T47D (cell line): ENCODE results near the gene IL19.

Experiments used
- DNase-seq, 2 experiments: peaks; one replicate each; pipeline versions ENCODE4 v3.0.0 to v3.0.0-alpha.2; 2011 to 2012; ENCODE audit warnings: low read depth in 1 of 2, low spot score in 1 of 2
- JUND ChIP-seq: IDR thresholded peaks from 2 replicates; pipeline ENCODE4 v1.6.1; 2012; ENCODE audit warnings: low read depth
- in situ Hi-C: cut with HindIII; loops from 2 replicates; pipeline ENCODE4 v1.10.0; 2016; ENCODE audit warnings: low sequenced_read_pairs, low pct_unique_long_range_greater_than_20kb

Gene IL19

GRCh38 chr1:206823727-206824126 lies 53.2 kb downstream of the IL19 start:
- in situ Hi-C loops = no loop called here
- DNase-seq = no peak
- no peak for TF ChIP-seq JUND

- TF ChIP-seq JUND = no peak
- in situ Hi-C loops = no loop called here
- no peak for DNase-seq
Measured at GRCh38 chr1:206824331-206824730, 53.8 kb downstream of the IL19 start.

- no peak for TF ChIP-seq JUND
- no peak for DNase-seq
- in situ Hi-C loops = no loop called here
Measured at GRCh38 chr1:206826394-206826793, 55.8 kb downstream of the IL19 start.

GRCh38 chr1:206828061-206828460 lies 57.5 kb downstream of the IL19 start:
- in situ Hi-C loops = no loop called here
- no peak for DNase-seq
- no peak for TF ChIP-seq JUND

- in situ Hi-C loops = no loop called here
- TF ChIP-seq JUND = no peak
Measured at GRCh38 chr1:206828765-206829164, 58.2 kb downstream of the IL19 start.

GRCh38 chr1:206829282-206829681 lies 58.7 kb downstream of the IL19 start:
- no peak for DNase-seq
- in situ Hi-C loops = no loop called here
- no peak for TF ChIP-seq JUND

More at GRCh38 chr1:206828765-206829164, 58.2 kb downstream of the IL19 start:
- no peak for DNase-seq

GRCh38 chr1:206829875-206830274 lies 59.3 kb downstream of the IL19 start:
- TF ChIP-seq JUND = no peak
- in situ Hi-C loops = no loop called here

GRCh38 chr1:206831650-206832049 lies 61.1 kb downstream of the IL19 start:
- no peak for TF ChIP-seq JUND
- no peak for DNase-seq
- in situ Hi-C loops = no loop called here

More at GRCh38 chr1:206829875-206830274, 59.3 kb downstream of the IL19 start:
- DNase-seq = no peak

GRCh38 chr1:206832352-206832880 lies 61.8 kb downstream of the IL19 start:
- TF ChIP-seq JUND = no peak

GRCh38 chr1:206833106-206833680 lies 62.6 kb downstream of the IL19 start:
- TF ChIP-seq JUND = no peak
- DNase-seq = no peak
- in situ Hi-C loops = no loop called here

More at GRCh38 chr1:206832352-206832880, 61.8 kb downstream of the IL19 start:
- in situ Hi-C loops = no loop called here
- DNase-seq = no peak

- TF ChIP-seq JUND = no peak
- DNase-seq = no peak
- in situ Hi-C loops = no loop called here
Measured at GRCh38 chr1:206833801-206834200, 63.2 kb downstream of the IL19 start.

GRCh38 chr1:206834217-206834616 lies 63.6 kb downstream of the IL19 start:
- in situ Hi-C loops = no loop called here
- TF ChIP-seq JUND = no peak

GRCh38 chr1:206834711-206835110 lies 64.1 kb downstream of the IL19 start:
- TF ChIP-seq JUND = no peak
- no peak for DNase-seq
- in situ Hi-C loops = no loop called here

More at GRCh38 chr1:206834217-206834616, 63.6 kb downstream of the IL19 start:
- no peak for DNase-seq

GRCh38 chr1:206835186-206835585 lies 64.6 kb downstream of the IL19 start:
- no peak for DNase-seq
- in situ Hi-C loops = no loop called here
- no peak for TF ChIP-seq JUND
